ENCODE results near the gene OSER1. TPM values are rescaled to one million over a fixed set of nuclear protein-coding genes. Genes with fewer than 3 reads are reported as not detected.

The OSER1 gene
- polyA plus RNA-seq, 1 donor from 2014 or later, result 43.9 TPM

GRCh38 chr20:44251284-44251683, 40.7 kb upstream of the OSER1 start:
- no peak for TF ChIP-seq REST (IDR thresholded peaks at IDR 0.05; ENCODE audit: borderline replicate concordance)
- no peak for TF ChIP-seq EP300 (conservative IDR thresholded peaks at IDR 0.05; ENCODE audit: poor library complexity, severe bottlenecking)
- TF ChIP-seq, protein P1, sequence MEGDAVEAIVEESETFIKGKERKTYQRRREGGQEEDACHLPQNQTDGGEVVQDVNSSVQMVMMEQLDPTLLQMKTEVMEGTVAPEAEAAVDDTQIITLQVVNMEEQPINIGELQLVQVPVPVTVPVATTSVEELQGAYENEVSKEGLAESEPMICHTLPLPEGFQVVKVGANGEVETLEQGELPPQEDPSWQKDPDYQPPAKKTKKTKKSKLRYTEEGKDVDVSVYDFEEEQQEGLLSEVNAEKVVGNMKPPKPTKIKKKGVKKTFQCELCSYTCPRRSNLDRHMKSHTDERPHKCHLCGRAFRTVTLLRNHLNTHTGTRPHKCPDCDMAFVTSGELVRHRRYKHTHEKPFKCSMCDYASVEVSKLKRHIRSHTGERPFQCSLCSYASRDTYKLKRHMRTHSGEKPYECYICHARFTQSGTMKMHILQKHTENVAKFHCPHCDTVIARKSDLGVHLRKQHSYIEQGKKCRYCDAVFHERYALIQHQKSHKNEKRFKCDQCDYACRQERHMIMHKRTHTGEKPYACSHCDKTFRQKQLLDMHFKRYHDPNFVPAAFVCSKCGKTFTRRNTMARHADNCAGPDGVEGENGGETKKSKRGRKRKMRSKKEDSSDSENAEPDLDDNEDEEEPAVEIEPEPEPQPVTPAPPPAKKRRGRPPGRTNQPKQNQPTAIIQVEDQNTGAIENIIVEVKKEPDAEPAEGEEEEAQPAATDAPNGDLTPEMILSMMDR (IDR thresholded peaks at IDR 0.05; ENCODE audit: poor library complexity, severe bottlenecking), result no peak
- no peak for TF ChIP-seq TAF1 (IDR thresholded peaks at IDR 0.05; ENCODE audit: low read depth)
- H3K4me2 ChIP-seq (ENCODE audit: low read length), result no peak overlapping the region
- H3K27me3 ChIP-seq (ENCODE audit: insufficient read depth, low read depth, low read length), result no peaks in the 10 kb centered on the region
- H3K79me2 ChIP-seq (replicated peaks; ENCODE audit: insufficient read depth, low read length), result peaks cover 24% of the 10 kb centered on the region
- peaks cover 4% of the 10 kb centered on the region for H3F3A ChIP-seq (ENCODE audit: insufficient read depth, low read length, poor library complexity, severe bottlenecking)
- no peak overlapping the region for H3K9ac ChIP-seq (ENCODE audit: low read length)
- peaks cover 5% of the 10 kb centered on the region for H4K20me1 ChIP-seq (ENCODE audit: insufficient read depth)
- H2AFZ ChIP-seq (ENCODE audit: low read depth, low read length), result no peak overlapping the region
- no peaks in the 10 kb centered on the region for H3K36me3 ChIP-seq (ENCODE audit: insufficient read depth, low read length)
- no peaks in the 10 kb centered on the region for H3K9me3 ChIP-seq (ENCODE audit: low read length)
- H3K4me3 ChIP-seq (ENCODE audit: low read length), result no peak overlapping the region
- no peaks in the 10 kb centered on the region for H3K9me2 ChIP-seq (ENCODE audit: insufficient read depth, low read length)
- H3K27ac ChIP-seq (ENCODE audit: low read length), result no peak overlapping the region

DNA sequence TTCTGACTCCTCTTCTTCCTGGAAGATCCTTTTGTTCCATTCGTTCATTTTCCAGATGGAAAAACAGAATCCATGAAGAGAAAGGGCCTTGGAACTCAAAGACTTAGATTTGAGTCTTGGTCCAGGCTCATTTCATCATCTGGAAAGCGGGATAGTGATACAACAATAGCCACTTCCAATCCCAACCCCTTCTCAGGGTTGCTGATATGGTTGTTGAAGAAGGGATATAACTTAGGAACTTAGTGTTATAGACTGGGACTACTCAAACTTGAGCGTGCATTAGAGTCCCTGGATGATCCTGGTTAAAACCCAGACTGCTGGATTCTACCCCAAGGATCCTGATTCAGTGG, 37.8 kb upstream of the OSER1 start:
- no peaks in the 10 kb centered on the region for H3K9me3 ChIP-seq (ENCODE audit: low read length)
- H2AFZ ChIP-seq (ENCODE audit: low read depth, low read length), result peak overlapping the region; percentile 97
- peak overlapping the region; percentile 100 for H3K4me3 ChIP-seq (ENCODE audit: low read length)
- no peaks in the 10 kb centered on the region for H3K36me3 ChIP-seq (ENCODE audit: insufficient read depth, low read length)
- H3K9ac ChIP-seq (ENCODE audit: low read length), result peak overlapping the region; percentile 100
- no peaks in the 10 kb centered on the region for H3K9me2 ChIP-seq (ENCODE audit: insufficient read depth, low read length)
- peak; percentile 5 for TF ChIP-seq SMC3 (conservative IDR thresholded peaks at IDR 0.05; ENCODE audit: poor library complexity)
- no peak for TF ChIP-seq EP300 (conservative IDR thresholded peaks at IDR 0.05; ENCODE audit: poor library complexity, severe bottlenecking)
- no peaks in the 10 kb centered on the region for H3K27me3 ChIP-seq (ENCODE audit: insufficient read depth, low read depth, low read length)
- peaks cover 24% of the 10 kb centered on the region for H3K79me2 ChIP-seq (replicated peaks; ENCODE audit: insufficient read depth, low read length)
- peaks cover 4% of the 10 kb centered on the region for H3F3A ChIP-seq (ENCODE audit: insufficient read depth, low read length, poor library complexity, severe bottlenecking)
- H4K20me1 ChIP-seq (ENCODE audit: insufficient read depth), result no peaks in the 10 kb centered on the region
- H3K27ac ChIP-seq (ENCODE audit: low read length), result peak overlapping the region; percentile 92
- peak overlapping the region; percentile 61 for H3K4me2 ChIP-seq (ENCODE audit: low read length)

DNA sequence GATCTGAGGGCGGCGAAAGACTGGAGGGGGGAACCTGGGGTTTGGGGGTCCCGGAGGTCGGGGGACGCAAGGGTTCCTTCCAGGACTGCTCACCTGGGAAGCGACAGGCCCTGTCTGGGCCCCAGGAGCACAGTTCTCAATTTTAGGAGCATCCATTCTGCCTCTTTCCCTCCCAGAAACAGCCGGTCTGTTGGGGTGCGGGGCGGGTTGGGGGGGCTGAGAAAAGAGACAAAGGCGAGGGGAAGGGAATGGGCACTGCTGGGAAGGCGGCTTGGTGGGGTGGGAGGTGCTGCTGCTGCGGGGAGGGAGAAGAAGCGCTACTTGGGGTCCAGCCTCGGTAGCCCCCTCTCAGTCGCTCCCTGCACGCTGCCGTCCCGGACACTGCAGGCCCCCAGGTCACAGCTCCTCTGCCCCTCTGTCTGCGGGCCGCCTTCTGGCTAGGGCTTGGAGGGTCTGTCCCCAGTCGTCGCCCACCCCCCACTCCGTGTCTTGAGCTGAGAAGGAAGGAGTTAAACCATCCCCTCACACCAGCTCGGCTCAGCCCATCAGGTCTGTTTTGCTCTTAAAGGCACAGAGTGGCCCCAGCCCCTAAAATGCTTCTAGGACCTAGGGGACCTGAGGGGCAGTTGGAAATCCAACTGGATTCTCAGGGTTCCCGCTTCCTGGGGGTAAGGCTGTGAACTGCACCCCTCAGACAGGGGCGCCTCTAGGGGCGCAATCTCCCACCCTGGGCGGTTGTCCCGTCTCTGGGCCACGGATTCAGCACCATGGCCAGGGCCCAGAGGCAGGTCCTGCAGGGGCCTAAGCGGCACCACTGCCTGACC, 37.2 kb upstream of the OSER1 start:
- Histone ChIP-seq H3K9ac (ENCODE audit: low read length) (peak overlapping the region; percentile 100), H3K4me2 (ENCODE audit: low read length) (peak overlapping the region; percentile 93)

More for the DNA sequence above, 37.2 kb upstream of the OSER1 start:
- H3K9me2 ChIP-seq (ENCODE audit: insufficient read depth, low read length), result no peaks in the 10 kb centered on the region
- H2AFZ ChIP-seq (ENCODE audit: low read depth, low read length), result peak overlapping the region; percentile 97
- peaks cover 24% of the 10 kb centered on the region for H3K79me2 ChIP-seq (replicated peaks; ENCODE audit: insufficient read depth, low read length)
- H3K4me3 ChIP-seq (ENCODE audit: low read length), result peak overlapping the region; percentile 100
- H4K20me1 ChIP-seq (ENCODE audit: insufficient read depth), result no peaks in the 10 kb centered on the region
- H3K9me3 ChIP-seq (ENCODE audit: low read length), result no peaks in the 10 kb centered on the region
- no peaks in the 10 kb centered on the region for H3K36me3 ChIP-seq (ENCODE audit: insufficient read depth, low read length)
- no peaks in the 10 kb centered on the region for H3K27me3 ChIP-seq (ENCODE audit: insufficient read depth, low read depth, low read length)
- peaks cover 4% of the 10 kb centered on the region for H3F3A ChIP-seq (ENCODE audit: insufficient read depth, low read length, poor library complexity, severe bottlenecking)
- TF ChIP-seq, protein P1 (IDR thresholded peaks at IDR 0.05; ENCODE audit: poor library complexity, severe bottlenecking), result peak; percentile 91
- TF ChIP-seq EZH2 (IDR thresholded peaks at IDR 0.05; ENCODE audit: borderline replicate concordance, insufficient read depth, low read length, poor library complexity, severe bottlenecking) (no peak), TAF1 (IDR thresholded peaks at IDR 0.05; ENCODE audit: low read depth) (peak; percentile 26), SMC3 (conservative IDR thresholded peaks at IDR 0.05; ENCODE audit: poor library complexity) (peak; percentile 27), EP300 (conservative IDR thresholded peaks at IDR 0.05; ENCODE audit: poor library complexity, severe bottlenecking) (no peak), POLR2AphosphoS5 (IDR thresholded peaks at IDR 0.05) (peak; percentile 18), REST (IDR thresholded peaks at IDR 0.05; ENCODE audit: borderline replicate concordance) (peak; percentile 74), MXI1 (conservative IDR thresholded peaks at IDR 0.05; ENCODE audit: poor library complexity, severe bottlenecking) (peak; percentile 8), RAD21 (conservative IDR thresholded peaks at IDR 0.05) (peak; percentile 33)
- H3K27ac ChIP-seq (ENCODE audit: low read length), result peak overlapping the region; percentile 92

All from neural cell (in vitro differentiated cells).